Measurements from ENCODE around the gene SDK1.

GRCh38 chr7:3464900-3465622, 164.0 kb downstream of the SDK1 start:
- TF ChIP-seq POLR2A (IDR thresholded peaks at IDR 0.05; ENCODE audit: low read length) (no peak), NPAS2 (CRISPR knock-in tag; IDR thresholded peaks at IDR 0.05; ENCODE audit: borderline replicate concordance) (no peak), ESRRA (IDR thresholded peaks at IDR 0.05; ENCODE audit: borderline replicate concordance, low read length) (no peak), CTCF (IDR thresholded peaks at IDR 0.05) (no peak), RNF2 (IDR thresholded peaks at IDR 0.05; ENCODE audit: borderline replicate concordance, low read depth) (no peak)

Measured in A549 (cell line).